Measurements from ENCODE around the gene EHD3.

Gene EHD3

GRCh38 chr2:31213601-31214443, 20.1 kb upstream of the EHD3 start:
- DNase-seq, result no peak
- ATAC-seq, result no peak

- ATAC-seq (no peak), DNase-seq (no peak)
Observed at GRCh38 chr2:31214444-31214915, 19.5 kb upstream of the EHD3 start.

- ATAC-seq (no peak), DNase-seq (no peak)
Observed at GRCh38 chr2:31216734-31217133, 17.2 kb upstream of the EHD3 start.

GRCh38 chr2:31217465-31218200, 16.3 kb upstream of the EHD3 start, which contains the start of gene CAPN14:
TSS of gene CAPN14 (minus strand) at chr2:31217515. CDS start at chr2:31205447, 12,068 bp downstream.
- ATAC-seq, result peak; percentile 55
- DNase-seq, result no peak

GRCh38 chr2:31219131-31219969, 14.6 kb upstream of the EHD3 start:
- ATAC-seq, result peak; percentile 19
- DNase-seq, result no peak

GRCh38 chr2:31221544-31221943, 12.4 kb upstream of the EHD3 start:
- no peak for ATAC-seq
- DNase-seq, result no peak

- ATAC-seq, result no peak
Observed at GRCh38 chr2:31222071-31222470, 11.9 kb upstream of the EHD3 start.

GRCh38 chr2:31223026-31223425, 10.9 kb upstream of the EHD3 start:
- DNase-seq (no peak), ATAC-seq (no peak)

More at GRCh38 chr2:31222071-31222470, 11.9 kb upstream of the EHD3 start:
- DNase-seq, result no peak

GRCh38 chr2:31223749-31224148, 10.2 kb upstream of the EHD3 start:
- DNase-seq (no peak), ATAC-seq (no peak)

GRCh38 chr2:31226266-31226665, 7.7 kb upstream of the EHD3 start:
- ATAC-seq, result no peak
- DNase-seq, result no peak

- ATAC-seq (no peak), DNase-seq (no peak)
Observed at GRCh38 chr2:31227110-31227509, 6.8 kb upstream of the EHD3 start.

- DNase-seq, result no peak
- peak; percentile 14 for ATAC-seq
Observed at GRCh38 chr2:31227711-31228125, 6.2 kb upstream of the EHD3 start.

- no peak for ATAC-seq
- DNase-seq, result no peak
Observed at GRCh38 chr2:31228717-31229116, 5.2 kb upstream of the EHD3 start.

- DNase-seq (no peak), ATAC-seq (no peak)
Observed at GRCh38 chr2:31230751-31231150, 3.2 kb upstream of the EHD3 start.

GRCh38 chr2:31231571-31232302, 2.2 kb upstream of the EHD3 start:
- DNase-seq (no peak), ATAC-seq (no peak)

- no peak for DNase-seq
- no peak for ATAC-seq
Observed at GRCh38 chr2:31232586-31232985, 1.4 kb upstream of the EHD3 start.

GRCh38 chr2:31233231-31233630, 721 bp upstream of the EHD3 start:
- ATAC-seq (no peak), DNase-seq (no peak)

- DNase-seq (no peak), ATAC-seq (no peak)
Observed at GRCh38 chr2:31234683-31235503, 941 bp downstream of the EHD3 start.

GRCh38 chr2:31235504-31235902, 1.6 kb downstream of the EHD3 start:
- DNase-seq, result no peak
- ATAC-seq, result no peak

GRCh38 chr2:31236433-31237205, 2.7 kb downstream of the EHD3 start:
- ATAC-seq (no peak), DNase-seq (no peak)

Measured in stimulated activated naive CD8-positive, alpha-beta T cell treated with anti-CD3 and anti-CD28 coated beads, Interleukin-15, Interleukin-2, amounts not matched to agents 100 U/mL and 50 U/mL, for 24 hours (primary cell).